NB4 (cell line): ENCODE data around the gene CIPC.

ENCODE experiments used
- DNase-seq: peaks from one replicate; pipeline ENCODE4 v3.0.0; 2010; ENCODE audit warnings: low read depth
- H3K4me3 ChIP-seq: one replicate; pipeline ENCODE4 v1.5.1; 2011; ENCODE audit warnings: mild to moderate bottlenecking, low read depth, low read length, moderate library complexity
- CTCF ChIP-seq: IDR thresholded peaks from one replicate; pipeline ENCODE4 v1.5.1; 2012; ENCODE audit warnings: low read depth, low read length
- MAX ChIP-seq: IDR thresholded peaks from 2 replicates; pipeline ENCODE4 v1.6.1; 2011; ENCODE audit warnings: low read depth, low read length
- MYC ChIP-seq: IDR thresholded peaks from 2 replicates; pipeline ENCODE4 v1.6.1; 2011; ENCODE audit warnings: low read depth, low read length
- POLR2A ChIP-seq: IDR thresholded peaks from 2 replicates; pipeline ENCODE4 v1.6.1; 2011; ENCODE audit warnings: mild to moderate bottlenecking; ENCODE audit not compliant: insufficient read length; ENCODE audit errors: extremely low read depth

CIPC gene

GRCh38 chr14:77131871-77132486 lies 33.9 kb downstream of the CIPC start:
- no peak overlapping the region for H3K4me3 ChIP-seq
- no peak for TF ChIP-seq POLR2A
- no peak for TF ChIP-seq CTCF
- TF ChIP-seq MYC = no peak
- TF ChIP-seq MAX = no peak
- no peak for DNase-seq

GRCh38 chr14:77133720-77134338 lies 35.8 kb downstream of the CIPC start:
- TF ChIP-seq MYC (0 out of 2 replicates have a peak, but pooled peaks have one; percentile 36), MAX (peak; percentile 73), POLR2A (no peak), CTCF (no peak)
- H3K4me3 ChIP-seq = no peak overlapping the region
- peak; percentile 79 for DNase-seq

- no peak for TF ChIP-seq MYC
- no peak for TF ChIP-seq POLR2A
- TF ChIP-seq CTCF = no peak
- TF ChIP-seq MAX = no peak
- no peak overlapping the region for H3K4me3 ChIP-seq
- DNase-seq = no peak
Observed at GRCh38 chr14:77139022-77139421, 41.0 kb downstream of the CIPC start.

GRCh38 chr14:77139540-77140358 lies 41.7 kb downstream of the CIPC start:
- DNase-seq = peak; percentile 74
- no peak for TF ChIP-seq POLR2A
- 0 out of 2 replicates have a peak, but pooled peaks have one; percentile 9 for TF ChIP-seq MYC
- TF ChIP-seq CTCF = peak; percentile 53
- TF ChIP-seq MAX = peak; percentile 24; the same call in 1 of the 2 replicates
- H3K4me3 ChIP-seq = no peak overlapping the region

GRCh38 chr14:77140359-77141213 lies 42.5 kb downstream of the CIPC start:
- H3K4me3 ChIP-seq = no peak overlapping the region
- no peak for DNase-seq
- TF ChIP-seq MAX (no peak), CTCF (no peak), POLR2A (no peak), MYC (no peak)
